Measurements from ENCODE around the gene NKIRAS1.
A peak's percentile ranks its signal among the peaks of the same experiment; 100 is the strongest.
"Not testable (repeated sequence)": the region's sequence is repeated elsewhere in the genome, so short reads cannot be mapped to it uniquely, and the experiment has no call there.

NKIRAS1 gene

DNA sequence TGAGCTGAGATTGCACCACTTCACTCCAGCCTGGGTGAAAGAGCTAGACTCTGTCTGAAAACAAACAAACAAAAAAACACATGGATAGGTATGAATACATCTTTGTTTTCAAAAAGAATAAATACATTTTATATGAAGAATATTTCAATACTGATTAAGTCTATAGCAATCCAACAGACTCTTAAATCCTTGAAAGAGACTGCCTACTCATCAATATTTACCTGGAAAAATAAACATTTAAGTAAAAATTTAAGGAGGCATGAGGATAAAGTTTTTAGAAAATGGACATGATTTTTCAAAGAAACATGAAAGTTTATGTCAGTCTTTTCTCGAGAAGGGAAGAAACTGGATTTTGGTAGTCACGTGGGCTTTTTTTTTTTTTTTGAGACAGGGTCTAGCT is 5.4 kb downstream of the NKIRAS1 start:
- Histone ChIP-seq H3K9me3 (no peaks in the 10 kb centered on the region), H3K27me3 (ENCODE audit: low read depth) (no peaks in the 10 kb centered on the region), H3K4me1 (peaks cover 12% of the 10 kb centered on the region), H3K4me3 (no peak overlapping the region), H3K36me3 (replicated peaks) (peaks cover 20% of the 10 kb centered on the region)
- DNase-seq (ENCODE audit: low spot score in 2 of 2), result no peak
- in situ Hi-C loops (cut with MboI; ENCODE audit: low sequenced_read_pairs), result no loop called here

DNA sequence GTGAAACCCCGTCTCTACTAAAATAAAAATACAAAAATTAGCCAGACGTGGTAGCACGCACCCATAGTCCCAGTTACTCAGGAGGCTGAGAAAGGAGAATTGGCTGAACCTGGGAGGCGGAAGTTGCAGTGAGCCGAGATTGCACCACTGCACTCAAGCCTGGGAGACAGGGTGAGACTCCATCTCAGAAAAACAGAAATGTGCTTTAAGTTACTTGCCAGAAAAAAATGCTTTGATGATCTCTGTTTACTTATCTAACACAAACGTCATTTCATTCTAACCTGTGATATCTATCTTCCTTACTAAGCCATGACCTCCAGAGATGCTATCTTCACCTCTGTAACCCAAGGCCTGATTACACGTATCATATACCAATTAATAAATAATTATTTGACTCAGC is 7.4 kb downstream of the NKIRAS1 start:
- in situ Hi-C loops (cut with MboI; ENCODE audit: low sequenced_read_pairs), result no loop called here
- Histone ChIP-seq H3K27me3 (ENCODE audit: low read depth) (no peaks in the 10 kb centered on the region), H3K4me3 (no peak overlapping the region), H3K4me1 (peaks cover 8% of the 10 kb centered on the region), H3K36me3 (replicated peaks) (peaks cover 20% of the 10 kb centered on the region), H3K9me3 (no peaks in the 10 kb centered on the region)
- DNase-seq (ENCODE audit: low spot score in 2 of 2), result no peak

DNA sequence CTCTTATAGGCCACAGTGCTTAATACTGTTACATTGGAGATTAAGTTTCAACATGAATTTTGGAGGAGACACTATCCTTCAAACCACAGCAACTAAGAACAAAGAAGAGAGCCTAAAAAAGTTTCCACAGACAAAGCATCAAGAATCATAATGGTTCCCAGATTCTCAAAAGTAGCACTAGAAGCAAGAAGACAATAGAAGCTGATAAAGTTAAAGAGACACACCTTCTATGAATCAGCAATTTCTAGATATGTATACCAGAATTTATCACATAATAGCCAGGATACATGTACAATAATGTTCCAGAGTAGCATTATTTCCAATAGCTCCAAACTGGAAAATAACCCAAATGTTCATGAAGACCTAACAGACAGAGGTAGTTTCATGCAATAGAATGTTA is 12.2 kb downstream of the NKIRAS1 start:
- no peak for DNase-seq (ENCODE audit: low spot score in 2 of 2)

DNA sequence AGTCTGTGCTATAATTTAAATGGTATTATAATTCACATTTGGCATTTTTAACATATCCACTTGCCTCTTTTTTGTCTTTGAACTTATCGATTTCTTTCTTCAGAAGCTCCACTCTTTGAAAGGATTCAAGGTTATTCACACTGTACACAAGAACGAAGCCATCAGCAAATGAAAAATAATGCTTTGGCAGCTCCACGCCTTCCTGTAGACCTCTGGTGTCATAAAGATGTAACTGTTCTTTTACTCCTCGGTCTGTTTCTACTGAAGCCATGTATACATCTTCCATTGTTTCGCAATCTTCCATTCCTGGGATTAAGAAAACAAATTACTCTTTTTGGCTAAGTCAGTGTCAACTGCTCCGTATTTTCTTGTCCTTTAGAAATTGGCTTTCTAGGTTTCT is 16.0 kb downstream of the NKIRAS1 start:
- DNase-seq (ENCODE audit: low spot score in 2 of 2), result no peak

More for the DNA sequence above, 12.2 kb downstream of the NKIRAS1 start:
- no peaks in the 10 kb centered on the region for H3K4me1 ChIP-seq
- H3K4me3 ChIP-seq, result no peak overlapping the region
- H3K27me3 ChIP-seq (ENCODE audit: low read depth), result no peaks in the 10 kb centered on the region
- in situ Hi-C loops (cut with MboI; ENCODE audit: low sequenced_read_pairs), result no loop called here
- H3K9me3 ChIP-seq, result no peaks in the 10 kb centered on the region
- peaks cover 24% of the 10 kb centered on the region for H3K36me3 ChIP-seq (replicated peaks)

DNA sequence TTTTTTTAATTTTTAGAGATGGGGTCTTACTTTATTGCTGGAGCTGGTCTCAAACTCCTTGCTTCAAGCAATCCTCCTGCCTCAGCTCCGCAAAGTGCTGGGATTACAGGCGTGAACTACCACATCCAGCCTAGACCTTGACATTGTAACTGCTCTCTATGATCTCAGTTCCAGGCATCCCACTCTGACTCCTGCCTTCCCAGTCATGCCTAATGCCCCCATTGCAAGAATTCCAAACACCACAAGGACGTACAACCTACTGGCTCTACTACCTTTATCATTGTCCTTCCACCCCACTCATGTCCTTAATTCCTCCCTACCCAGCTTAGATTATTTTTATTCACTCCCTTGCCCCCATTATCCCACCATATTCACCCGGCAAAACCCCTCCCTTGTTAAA is 21.6 kb downstream of the NKIRAS1 start:
- Histone ChIP-seq H3K4me3 (no peak overlapping the region), H3K36me3 (replicated peaks) (peaks cover 50% of the 10 kb centered on the region), H3K4me1 (peaks cover 5% of the 10 kb centered on the region; the same call in 1 of the 2 replicates), H3K9me3 (no peaks in the 10 kb centered on the region), H3K27me3 (ENCODE audit: low read depth) (no peaks in the 10 kb centered on the region)
- DNase-seq (ENCODE audit: low spot score in 2 of 2), result no peak
- in situ Hi-C loops (cut with MboI; ENCODE audit: low sequenced_read_pairs), result no loop called here

More for the DNA sequence above, 16.0 kb downstream of the NKIRAS1 start:
- Histone ChIP-seq H3K9me3 (no peaks in the 10 kb centered on the region), H3K4me3 (no peak overlapping the region), H3K4me1 (no peaks in the 10 kb centered on the region), H3K36me3 (replicated peaks) (peaks cover 29% of the 10 kb centered on the region), H3K27me3 (ENCODE audit: low read depth) (no peaks in the 10 kb centered on the region)
- in situ Hi-C loops (cut with MboI; ENCODE audit: low sequenced_read_pairs), result no loop called here

DNA sequence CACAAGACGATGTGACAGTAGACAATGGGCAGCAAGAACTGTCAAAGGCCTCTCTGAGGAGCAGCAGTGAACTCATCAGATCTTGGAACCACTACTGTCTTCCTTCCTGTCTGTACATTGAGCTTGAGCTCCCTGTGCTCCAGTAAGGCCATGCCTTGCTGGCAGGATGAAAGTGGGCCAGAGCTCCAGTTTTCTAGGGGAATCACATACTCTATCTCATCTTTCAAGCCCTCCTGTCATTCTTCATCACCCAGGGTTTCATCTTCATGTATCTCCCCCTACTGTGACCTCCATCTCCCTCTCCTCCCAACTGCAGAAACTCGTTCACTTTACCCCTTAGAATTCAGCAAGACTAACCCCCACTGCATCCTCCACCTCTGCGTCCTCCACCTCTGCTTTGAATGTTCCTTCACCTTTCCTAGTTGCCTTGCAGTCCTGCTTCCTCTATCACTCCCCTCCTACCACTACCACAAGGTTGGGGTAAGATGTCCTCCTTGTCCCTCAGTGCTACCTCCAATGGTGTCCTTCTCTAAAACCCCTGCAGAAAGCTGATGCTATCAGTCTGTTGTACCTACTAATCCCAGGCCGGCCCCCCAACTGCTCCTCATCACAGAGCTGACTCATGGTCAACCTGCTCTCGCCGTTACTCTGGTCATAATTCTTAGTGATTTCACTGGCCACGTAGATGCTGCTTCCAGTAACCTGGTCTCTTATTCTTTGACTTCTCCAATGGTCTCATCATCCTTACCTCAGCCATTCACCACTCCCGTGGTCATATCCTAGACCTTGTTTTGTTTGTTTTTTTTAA is 22.3 kb downstream of the NKIRAS1 start:
- H3K9me3 ChIP-seq, result no peaks in the 10 kb centered on the region
- H3K27me3 ChIP-seq (ENCODE audit: low read depth), result no peaks in the 10 kb centered on the region
- H3K4me1 ChIP-seq, result peaks cover 5% of the 10 kb centered on the region; the same call in 1 of the 2 replicates
- peaks cover 48% of the 10 kb centered on the region for H3K36me3 ChIP-seq (replicated peaks)
- H3K4me3 ChIP-seq, result no peak overlapping the region
- in situ Hi-C loops (cut with MboI; ENCODE audit: low sequenced_read_pairs), result no loop called here
- no peak for DNase-seq (ENCODE audit: low spot score in 2 of 2)

DNA sequence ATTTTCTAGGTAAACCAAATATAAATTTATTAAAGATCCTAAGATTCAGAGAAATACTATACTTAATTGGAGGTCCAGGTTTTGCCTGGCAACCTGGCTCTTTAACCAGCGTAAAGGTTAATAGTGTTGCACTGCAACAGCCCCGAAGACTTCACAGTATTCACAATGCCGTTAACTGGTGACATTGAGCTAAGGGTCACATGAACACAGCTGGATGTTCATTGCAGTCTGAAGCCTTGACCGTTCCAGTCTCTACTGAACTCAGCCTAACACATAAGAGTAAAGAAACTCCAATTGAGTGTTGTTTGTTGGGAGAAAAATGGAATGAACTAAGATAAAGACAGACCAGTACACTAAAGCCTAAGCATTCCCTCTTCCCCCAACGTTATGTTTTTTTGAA is 26.8 kb downstream of the NKIRAS1 start:
- DNase-seq (ENCODE audit: low spot score in 2 of 2), result no peak
- in situ Hi-C loops (cut with MboI; ENCODE audit: low sequenced_read_pairs), result no loop called here
- Histone ChIP-seq H3K4me3 (no peak overlapping the region), H3K27me3 (ENCODE audit: low read depth) (no peaks in the 10 kb centered on the region), H3K36me3 (replicated peaks) (peaks cover 47% of the 10 kb centered on the region), H3K9me3 (no peaks in the 10 kb centered on the region), H3K4me1 (peaks cover 16% of the 10 kb centered on the region)

DNA sequence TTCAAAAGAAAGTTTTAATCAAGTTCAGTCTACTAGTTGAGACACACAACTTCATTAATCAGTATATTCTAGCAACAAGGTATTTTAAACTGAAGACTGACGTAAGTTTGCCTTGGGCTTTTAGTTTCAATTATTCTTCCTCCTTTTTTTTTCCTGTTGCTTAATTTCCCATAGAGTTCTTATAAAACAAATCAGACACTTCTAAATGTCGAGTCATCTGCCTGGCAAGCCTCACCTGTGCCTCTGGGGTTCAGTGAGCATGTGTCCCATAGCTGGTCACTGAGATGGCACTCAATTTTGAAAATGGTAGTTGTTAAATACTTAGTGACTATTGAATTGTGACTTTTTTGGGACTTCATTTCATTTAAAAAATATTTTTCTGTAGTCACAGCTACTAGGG is 27.4 kb downstream of the NKIRAS1 start:
- DNase-seq (ENCODE audit: low spot score in 2 of 2), result no peak
- in situ Hi-C loops (cut with MboI; ENCODE audit: low sequenced_read_pairs), result no loop called here
- Histone ChIP-seq H3K27me3 (ENCODE audit: low read depth) (no peaks in the 10 kb centered on the region), H3K4me1 (peaks cover 16% of the 10 kb centered on the region), H3K36me3 (replicated peaks) (peaks cover 47% of the 10 kb centered on the region), H3K9me3 (no peaks in the 10 kb centered on the region), H3K4me3 (no peak overlapping the region)

DNA sequence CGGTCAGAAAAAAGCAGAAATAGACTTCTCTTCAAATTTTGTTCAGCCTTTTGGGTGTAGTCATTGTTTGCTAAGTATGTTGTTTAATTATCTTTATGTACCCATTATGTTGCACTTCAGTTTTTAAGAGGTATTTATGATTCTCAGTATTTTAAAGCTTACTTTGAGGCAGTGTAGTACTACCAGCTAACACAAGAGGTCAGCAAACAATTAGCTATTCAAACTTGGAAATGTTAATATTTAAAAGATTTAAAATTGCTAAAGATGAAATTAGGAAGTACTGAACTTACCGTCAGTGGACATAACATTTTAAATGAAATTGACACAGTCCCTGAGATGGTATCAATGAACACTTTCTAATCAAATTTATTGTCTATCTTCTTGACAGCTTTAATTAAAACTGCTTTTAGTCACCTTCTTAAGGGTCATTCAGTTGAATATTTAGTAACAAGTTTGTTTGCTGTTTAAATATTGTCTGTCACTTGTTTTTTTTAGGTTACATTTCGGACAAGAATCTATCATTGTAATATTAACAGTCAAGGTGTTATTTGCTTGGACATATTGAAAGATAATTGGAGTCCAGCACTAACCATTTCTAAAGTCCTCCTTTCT is 28.1 kb downstream of the NKIRAS1 start:
- in situ Hi-C loops (cut with MboI; ENCODE audit: low sequenced_read_pairs), result no loop called here
- Histone ChIP-seq H3K4me3 (no peak overlapping the region), H3K27me3 (ENCODE audit: low read depth) (no peaks in the 10 kb centered on the region), H3K36me3 (replicated peaks) (peaks cover 42% of the 10 kb centered on the region), H3K4me1 (peaks cover 16% of the 10 kb centered on the region), H3K9me3 (no peaks in the 10 kb centered on the region)
- peak in 1 of 2 experiments; percentile 22 for DNase-seq (ENCODE audit: low spot score in 2 of 2)

DNA sequence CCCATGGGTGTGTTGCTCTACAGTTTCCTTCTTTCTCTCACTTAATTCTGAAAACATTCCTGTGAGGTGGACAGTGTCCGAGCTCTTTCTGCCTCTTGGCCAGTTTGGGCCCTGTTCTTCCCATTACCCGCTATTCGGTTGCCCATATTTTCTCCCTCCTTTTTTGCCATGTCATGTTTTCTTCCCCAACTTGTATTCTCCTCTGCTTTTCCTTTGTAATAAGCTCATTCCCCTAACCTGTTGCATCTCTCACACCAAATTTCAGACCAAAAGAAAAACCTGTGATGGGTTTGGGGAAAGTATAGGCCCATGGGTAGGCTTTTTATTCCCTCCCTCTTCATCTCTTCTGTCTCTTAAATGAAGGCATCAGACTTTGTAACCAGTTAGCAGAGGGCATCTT is 30.5 kb downstream of the NKIRAS1 start:
- in situ Hi-C loops (cut with MboI; ENCODE audit: low sequenced_read_pairs), result no loop called here
- Histone ChIP-seq H3K27me3 (ENCODE audit: low read depth) (no peaks in the 10 kb centered on the region), H3K4me1 (peaks cover 11% of the 10 kb centered on the region), H3K4me3 (no peak overlapping the region), H3K9me3 (no peaks in the 10 kb centered on the region), H3K36me3 (replicated peaks) (peaks cover 36% of the 10 kb centered on the region)
- DNase-seq (ENCODE audit: low spot score in 2 of 2), result no peak

DNA sequence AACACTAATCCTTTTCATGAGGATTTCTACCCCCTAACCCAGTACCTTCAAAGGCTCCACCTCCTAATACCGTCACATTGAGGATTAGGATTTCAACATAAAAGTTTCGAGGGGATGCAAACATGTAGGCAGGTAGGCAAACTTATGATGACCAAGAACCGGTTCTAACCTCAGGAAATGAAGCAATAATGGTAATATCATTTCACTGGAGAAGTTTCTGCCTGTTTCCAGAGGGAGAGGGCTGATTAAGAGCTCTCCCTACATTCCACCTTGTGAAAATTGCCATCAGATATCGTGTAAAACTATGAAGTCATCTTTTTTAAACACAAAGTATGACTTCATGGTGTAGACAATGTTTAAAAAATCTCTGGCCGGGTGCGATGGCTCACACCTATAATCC is 31.6 kb downstream of the NKIRAS1 start:
- H3K27me3 ChIP-seq (ENCODE audit: low read depth), result peaks cover 3% of the 10 kb centered on the region; the same call in 1 of the 2 replicates
- peaks cover 30% of the 10 kb centered on the region for H3K36me3 ChIP-seq (replicated peaks)
- H3K4me1 ChIP-seq, result peaks cover 11% of the 10 kb centered on the region
- H3K9me3 ChIP-seq, result no peaks in the 10 kb centered on the region
- H3K4me3 ChIP-seq, result no peak overlapping the region
- no peak for DNase-seq (ENCODE audit: low spot score in 2 of 2)
- in situ Hi-C loops (cut with MboI; ENCODE audit: low sequenced_read_pairs), result no loop called here

DNA sequence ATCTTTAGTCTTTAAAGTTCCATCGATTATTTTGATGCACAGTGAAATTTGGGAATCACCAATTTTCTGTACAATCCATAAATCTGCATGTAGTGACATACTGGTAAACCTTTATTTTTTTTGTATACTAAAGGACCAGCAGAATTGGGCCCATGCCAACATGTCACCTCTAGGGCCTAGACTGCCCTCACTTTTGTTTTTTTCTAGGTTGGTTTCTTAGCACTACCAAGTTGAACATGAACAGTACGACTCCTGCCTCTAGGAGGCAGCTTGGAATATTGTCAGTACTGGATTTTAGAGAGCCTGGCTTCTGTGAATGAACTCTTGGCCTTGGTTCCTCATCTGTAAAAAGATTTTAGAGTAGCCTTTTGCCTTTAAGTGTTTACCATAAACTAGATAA is 32.3 kb downstream of the NKIRAS1 start:
- in situ Hi-C loops (cut with MboI; ENCODE audit: low sequenced_read_pairs), result no loop called here
- Histone ChIP-seq H3K27me3 (ENCODE audit: low read depth) (peaks cover 3% of the 10 kb centered on the region; the same call in 1 of the 2 replicates), H3K4me1 (peaks cover 11% of the 10 kb centered on the region), H3K4me3 (no peak overlapping the region), H3K9me3 (no peaks in the 10 kb centered on the region), H3K36me3 (replicated peaks) (peaks cover 27% of the 10 kb centered on the region)
- no peak for DNase-seq (ENCODE audit: low spot score in 2 of 2)

DNA sequence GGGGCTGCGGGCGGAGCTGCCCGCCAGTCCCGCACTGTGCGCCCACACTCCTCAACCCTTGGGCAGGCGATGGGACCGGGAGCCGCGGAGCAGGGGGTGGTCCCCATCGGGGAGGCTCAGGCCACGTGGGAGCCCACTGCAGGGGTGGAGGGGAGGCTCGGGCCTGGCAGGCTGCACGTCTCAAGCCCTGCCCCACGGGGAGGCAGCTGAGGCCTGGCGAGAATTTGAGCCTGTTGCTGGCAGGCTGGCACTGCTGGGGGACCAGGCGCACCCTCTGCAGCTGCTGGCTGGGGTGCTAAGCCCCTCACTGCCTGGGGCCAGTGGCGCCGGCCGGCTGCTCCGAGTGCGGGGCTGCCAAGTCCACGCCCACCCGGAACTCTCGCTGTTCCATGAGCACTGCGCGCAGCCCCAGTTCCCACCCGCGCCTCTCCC is 34.3 kb downstream of the NKIRAS1 start:
- Histone ChIP-seq H3K36me3 (replicated peaks) (peaks cover 24% of the 10 kb centered on the region), H3K9me3 (no peaks in the 10 kb centered on the region), H3K27me3 (ENCODE audit: low read depth) (peaks cover 3% of the 10 kb centered on the region; the same call in 1 of the 2 replicates), H3K4me1 (peaks cover 9% of the 10 kb centered on the region), H3K4me3 (no peak overlapping the region)
- DNase-seq (ENCODE audit: low spot score in 2 of 2), result no peak
- in situ Hi-C loops (cut with MboI; ENCODE audit: low sequenced_read_pairs), result no loop called here

DNA sequence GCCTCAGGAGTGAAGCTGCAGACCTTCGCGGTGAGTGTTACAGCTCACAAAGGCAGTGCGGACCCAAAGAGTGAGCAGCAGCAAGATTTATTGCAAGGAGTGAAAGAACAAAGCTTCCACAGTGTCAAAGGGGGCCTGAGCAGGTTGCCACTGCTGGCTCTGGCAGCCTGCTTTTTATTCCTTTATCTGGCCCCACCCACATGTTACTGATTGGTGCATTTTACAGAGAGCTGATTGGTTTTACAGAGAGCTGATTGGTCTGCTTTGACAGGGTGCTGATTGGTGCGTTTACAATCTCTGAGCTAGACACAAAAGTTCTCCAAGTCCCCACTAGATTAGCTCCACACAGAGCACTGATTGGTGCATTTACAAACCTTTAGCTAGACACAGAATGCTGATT is 34.8 kb downstream of the NKIRAS1 start:
- in situ Hi-C loops (cut with MboI; ENCODE audit: low sequenced_read_pairs); H3K9me3 ChIP-seq; H3K27me3 ChIP-seq (ENCODE audit: low read depth); DNase-seq (ENCODE audit: low spot score in 2 of 2); H3K4me1 ChIP-seq; H3K4me3 ChIP-seq: not testable (repeated sequence)
- peaks cover 22% of the 10 kb centered on the region for H3K36me3 ChIP-seq (replicated peaks)

Data from HAP-1 (cell line).